Thyroid gland (tissue), 4 donors: ENCODE data around the gene RABGAP1.

Source experiments
- CTCF ChIP-seq, 6 experiments: fragments of 200-600 bp in 3 of 6; fragments of 450-650 bp in 3 of 6; sonication (generic) in 3 of 6; IDR thresholded peaks; one replicate each; pipeline ENCODE4 v1.5.1; 2016 to 2019; ENCODE audit warnings: antibody characterized with exemption in 6 of 6, mild to moderate bottlenecking in 2 of 6, inconsistent platforms in 1 of 6, moderate library complexity in 1 of 6
- POLR2A ChIP-seq, 2 donors: fragments of 450-650 bp; IDR thresholded peaks; one replicate each; pipeline ENCODE4 v1.6.1; 2017; ENCODE audit warnings: antibody characterized with exemption in 2 of 2, mild to moderate bottlenecking in 2 of 2, moderate library complexity in 1 of 2

- no peak for TF ChIP-seq CTCF (IDR thresholded peaks at IDR 0.05)
- TF ChIP-seq POLR2A (IDR thresholded peaks at IDR 0.05): no peak
These were observed 103.8 kb downstream of the RABGAP1 start for GRCh38 chr9:123044586-123044985.
